ENCODE results near the gene MPEG1.

DNA sequence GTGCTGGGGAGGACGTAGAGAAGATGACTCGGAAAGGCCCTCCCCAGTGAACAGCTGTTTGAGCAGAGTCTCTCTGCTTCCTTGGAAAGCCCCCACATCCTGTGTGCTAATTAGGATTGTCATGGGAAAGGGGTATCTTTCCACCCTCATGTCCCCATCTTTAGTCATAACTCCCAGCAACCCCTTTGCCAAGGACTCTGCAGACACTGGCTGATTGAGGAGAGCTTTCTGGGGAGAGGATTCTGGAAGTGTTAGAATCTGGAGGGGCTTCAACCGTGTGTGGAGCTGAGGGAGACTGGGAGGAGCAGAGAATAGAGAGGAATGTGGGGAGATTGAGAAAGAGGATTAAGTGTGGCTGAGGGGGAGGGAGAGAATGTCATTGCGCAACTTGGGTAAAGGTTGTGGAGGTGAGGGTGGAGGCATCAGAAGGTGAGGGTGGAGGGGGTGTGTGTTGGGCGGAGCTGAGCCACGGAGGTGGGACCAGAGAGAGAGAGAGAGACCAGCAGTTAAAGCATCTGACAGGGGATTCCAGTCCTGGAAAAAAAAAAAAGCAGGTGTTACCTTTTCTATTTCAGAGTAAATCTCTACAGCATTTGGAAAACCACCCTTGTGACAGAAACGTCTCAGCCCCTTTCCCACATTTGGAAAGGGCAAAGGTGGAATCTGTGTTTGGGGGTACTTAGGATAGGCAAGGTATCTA, 38.6 kb downstream of the MPEG1 start:
- TF ChIP-seq EZH2 (IDR thresholded peaks at IDR 0.05; ENCODE audit: insufficient read depth, poor library complexity, severe bottlenecking), result no peak
- no peak for TF ChIP-seq EZH2phosphoT487 (IDR thresholded peaks at IDR 0.05; ENCODE audit: insufficient read depth, low read depth)
